Suppressor macrophage treated with lipopolysaccharide for 4 hours (primary cell): ENCODE measurements around the gene ZFYVE28.
A peak's percentile ranks its signal among the peaks of the same experiment; 100 is the strongest.
"Not testable (repeated sequence)": the region's sequence is repeated elsewhere in the genome, so short reads cannot be mapped to it uniquely, and the experiment has no call there.

Experiments
- DNase-seq: peaks from one replicate; pipeline ENCODE4 v3.0.0-alpha.2; 2020

ZFYVE28 gene

GRCh38 chr4:2446656-2447564 is 28.5 kb upstream of the ZFYVE28 start:
- DNase-seq: no peak

- no peak for DNase-seq
These were observed 27.1 kb upstream of the ZFYVE28 start for GRCh38 chr4:2445571-2445970.

- no peak for DNase-seq
These were observed 26.7 kb upstream of the ZFYVE28 start for GRCh38 chr4:2445130-2445529.

- no peak for DNase-seq
These were observed 25.7 kb upstream of the ZFYVE28 start for GRCh38 chr4:2443956-2444740.

GRCh38 chr4:2443061-2443730 is 24.8 kb upstream of the ZFYVE28 start:
- no peak for DNase-seq

GRCh38 chr4:2442175-2442993 is 23.9 kb upstream of the ZFYVE28 start:
- DNase-seq: no peak

GRCh38 chr4:2441393-2442174 is 23.1 kb upstream of the ZFYVE28 start:
- peak; percentile 74 for DNase-seq

GRCh38 chr4:2438822-2439718 is 20.6 kb upstream of the ZFYVE28 start:
- DNase-seq: no peak

- DNase-seq: no peak
These were observed 19.2 kb upstream of the ZFYVE28 start for GRCh38 chr4:2437475-2438215.

- no peak for DNase-seq
These were observed 18.5 kb upstream of the ZFYVE28 start for GRCh38 chr4:2436761-2437474.

- DNase-seq: no peak
These were observed 17.9 kb upstream of the ZFYVE28 start for GRCh38 chr4:2436301-2436700.

- DNase-seq: no peak
These were observed 16.0 kb upstream of the ZFYVE28 start for GRCh38 chr4:2434420-2434819.

- DNase-seq: no peak
These were observed 15.3 kb upstream of the ZFYVE28 start for GRCh38 chr4:2433609-2434350.

GRCh38 chr4:2432991-2433530 is 14.6 kb upstream of the ZFYVE28 start:
- DNase-seq: peak; percentile 62

- DNase-seq: no peak
These were observed 13.6 kb upstream of the ZFYVE28 start for GRCh38 chr4:2432004-2432403.

GRCh38 chr4:2429945-2430757 is 11.7 kb upstream of the ZFYVE28 start:
- DNase-seq: not testable (repeated sequence)
